Kidney epithelial cell (primary cell): ENCODE results near the gene CLEC14A. TPM values are rescaled to one million over a fixed set of nuclear protein-coding genes. Genes with fewer than 3 reads are reported as not detected.

Experiments
- DNase-seq: peaks from one replicate; pipeline ENCODE4 v3.0.0-alpha.2; 2010; ENCODE audit warnings: low read depth
- H3K27me3 ChIP-seq: 2 replicates; pipeline ENCODE4 v1.6.0; 2011; ENCODE audit warnings: low read length; ENCODE audit not compliant: control insufficient read depth, insufficient read depth
- H3K36me3 ChIP-seq: 2 replicates; pipeline ENCODE4 v1.5.1; 2011; ENCODE audit warnings: low read length; ENCODE audit not compliant: control insufficient read depth, insufficient read depth
- H3K4me3 ChIP-seq: 2 replicates; pipeline ENCODE4 v1.5.1; 2011; ENCODE audit warnings: low read depth, mild to moderate bottlenecking, control low read depth, low read length
- CTCF ChIP-seq: IDR thresholded peaks from 2 replicates; pipeline ENCODE4 v1.5.1; 2011; ENCODE audit warnings: mild to moderate bottlenecking, moderate library complexity, low read length, control low read depth, inconsistent platforms; ENCODE audit not compliant: insufficient read depth, poor library complexity, severe bottlenecking
- total RNA-seq: library from RNA; depleted of rRNA; stranded (reverse); fragments of >200 nt; gene quantifications from 2 replicates; pipeline ENCODE4 v1.2.3, GENCODE V29; 2015

Gene CLEC14A
- total RNA-seq, 1 donor from 2014 or later, result 0.58 TPM

GRCh38 chr14:38254571-38255407, 1.1 kb downstream of the CLEC14A start:
- no peaks in the 10 kb centered on the region for H3K36me3 ChIP-seq
- DNase-seq, result no peak
- peak overlapping the region; percentile 40 for H3K4me3 ChIP-seq
- H3K27me3 ChIP-seq, result peaks cover 15% of the 10 kb centered on the region
- no peak for TF ChIP-seq CTCF

GRCh38 chr14:38253676-38254075, 2.2 kb downstream of the CLEC14A start:
- DNase-seq, result no peak
- H3K36me3 ChIP-seq, result no peaks in the 10 kb centered on the region
- TF ChIP-seq CTCF, result no peak
- peaks cover 15% of the 10 kb centered on the region for H3K27me3 ChIP-seq
- no peak overlapping the region for H3K4me3 ChIP-seq

GRCh38 chr14:38252066-38252710, 3.7 kb downstream of the CLEC14A start:
- no peak for TF ChIP-seq CTCF
- Histone ChIP-seq H3K36me3 (no peaks in the 10 kb centered on the region), H3K4me3 (no peak overlapping the region), H3K27me3 (peaks cover 15% of the 10 kb centered on the region)
- no peak for DNase-seq

- H3K27me3 ChIP-seq, result peaks cover 7% of the 10 kb centered on the region
- H3K36me3 ChIP-seq, result no peaks in the 10 kb centered on the region
- DNase-seq, result no peak
- no peak overlapping the region for H3K4me3 ChIP-seq
- no peak for TF ChIP-seq CTCF
Measured at GRCh38 chr14:38250331-38250730, 5.6 kb downstream of the CLEC14A start.

GRCh38 chr14:38248321-38249028, 7.4 kb downstream of the CLEC14A start:
- no peak for DNase-seq
- Histone ChIP-seq H3K36me3 (no peaks in the 10 kb centered on the region), H3K27me3 (no peaks in the 10 kb centered on the region), H3K4me3 (no peak overlapping the region)
- TF ChIP-seq CTCF, result peak; percentile 24
